GM23338 (cell line): Measurements from ENCODE around the gene SCN1B.

ENCODE experiments used
- POLR2AphosphoS5 ChIP-seq: IDR thresholded peaks from 2 replicates; pipeline ENCODE4 v1.6.1; 2016; ENCODE audit warnings: antibody characterized with exemption, low read depth
- TF ChIP-seq, protein P1 (sequence below), 2 experiments: fragments of 200-600 bp in 1 of 2; sonication (generic) in 1 of 2; conservative IDR thresholded peaks; 2 replicates each; pipeline versions ENCODE4 v1.5.1 to v1.6.1; 2016 to 2017; ENCODE audit warnings: antibody characterized with exemption in 2 of 2, low read depth in 2 of 2, mild to moderate bottlenecking in 2 of 2, moderate library complexity in 1 of 2
- TF ChIP-seq, protein P2 (sequence below): IDR thresholded peaks from one replicate; pipeline ENCODE4 v1.6.1; 2018; ENCODE audit warnings: antibody characterized with exemption; ENCODE audit not compliant: unreplicated experiment

DNA sequence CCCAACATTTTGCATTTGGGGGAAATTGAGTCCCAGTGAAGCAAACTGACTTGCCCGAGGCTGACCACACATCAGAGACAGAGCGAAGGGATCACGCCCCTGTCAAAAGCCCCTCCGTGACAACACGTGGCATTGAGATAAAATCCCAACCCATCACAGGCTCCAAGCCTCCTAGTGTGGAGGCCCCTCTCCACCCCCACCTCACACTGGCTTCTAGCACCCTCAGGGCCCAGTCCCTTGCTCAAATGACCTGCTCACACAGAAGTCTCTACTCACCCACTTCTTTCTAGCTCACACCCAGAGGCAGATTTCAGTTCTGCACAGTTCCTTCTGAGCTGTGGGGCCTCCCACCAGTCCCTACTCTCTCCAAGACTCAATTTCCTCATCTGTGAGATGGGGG is 21.5 kb downstream of the SCN1B start:
- TF ChIP-seq, protein P1, sequence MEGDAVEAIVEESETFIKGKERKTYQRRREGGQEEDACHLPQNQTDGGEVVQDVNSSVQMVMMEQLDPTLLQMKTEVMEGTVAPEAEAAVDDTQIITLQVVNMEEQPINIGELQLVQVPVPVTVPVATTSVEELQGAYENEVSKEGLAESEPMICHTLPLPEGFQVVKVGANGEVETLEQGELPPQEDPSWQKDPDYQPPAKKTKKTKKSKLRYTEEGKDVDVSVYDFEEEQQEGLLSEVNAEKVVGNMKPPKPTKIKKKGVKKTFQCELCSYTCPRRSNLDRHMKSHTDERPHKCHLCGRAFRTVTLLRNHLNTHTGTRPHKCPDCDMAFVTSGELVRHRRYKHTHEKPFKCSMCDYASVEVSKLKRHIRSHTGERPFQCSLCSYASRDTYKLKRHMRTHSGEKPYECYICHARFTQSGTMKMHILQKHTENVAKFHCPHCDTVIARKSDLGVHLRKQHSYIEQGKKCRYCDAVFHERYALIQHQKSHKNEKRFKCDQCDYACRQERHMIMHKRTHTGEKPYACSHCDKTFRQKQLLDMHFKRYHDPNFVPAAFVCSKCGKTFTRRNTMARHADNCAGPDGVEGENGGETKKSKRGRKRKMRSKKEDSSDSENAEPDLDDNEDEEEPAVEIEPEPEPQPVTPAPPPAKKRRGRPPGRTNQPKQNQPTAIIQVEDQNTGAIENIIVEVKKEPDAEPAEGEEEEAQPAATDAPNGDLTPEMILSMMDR (conservative IDR thresholded peaks at IDR 0.05; ENCODE audit: low read depth in 2 of 2) = no peak
- TF ChIP-seq, protein P2, sequence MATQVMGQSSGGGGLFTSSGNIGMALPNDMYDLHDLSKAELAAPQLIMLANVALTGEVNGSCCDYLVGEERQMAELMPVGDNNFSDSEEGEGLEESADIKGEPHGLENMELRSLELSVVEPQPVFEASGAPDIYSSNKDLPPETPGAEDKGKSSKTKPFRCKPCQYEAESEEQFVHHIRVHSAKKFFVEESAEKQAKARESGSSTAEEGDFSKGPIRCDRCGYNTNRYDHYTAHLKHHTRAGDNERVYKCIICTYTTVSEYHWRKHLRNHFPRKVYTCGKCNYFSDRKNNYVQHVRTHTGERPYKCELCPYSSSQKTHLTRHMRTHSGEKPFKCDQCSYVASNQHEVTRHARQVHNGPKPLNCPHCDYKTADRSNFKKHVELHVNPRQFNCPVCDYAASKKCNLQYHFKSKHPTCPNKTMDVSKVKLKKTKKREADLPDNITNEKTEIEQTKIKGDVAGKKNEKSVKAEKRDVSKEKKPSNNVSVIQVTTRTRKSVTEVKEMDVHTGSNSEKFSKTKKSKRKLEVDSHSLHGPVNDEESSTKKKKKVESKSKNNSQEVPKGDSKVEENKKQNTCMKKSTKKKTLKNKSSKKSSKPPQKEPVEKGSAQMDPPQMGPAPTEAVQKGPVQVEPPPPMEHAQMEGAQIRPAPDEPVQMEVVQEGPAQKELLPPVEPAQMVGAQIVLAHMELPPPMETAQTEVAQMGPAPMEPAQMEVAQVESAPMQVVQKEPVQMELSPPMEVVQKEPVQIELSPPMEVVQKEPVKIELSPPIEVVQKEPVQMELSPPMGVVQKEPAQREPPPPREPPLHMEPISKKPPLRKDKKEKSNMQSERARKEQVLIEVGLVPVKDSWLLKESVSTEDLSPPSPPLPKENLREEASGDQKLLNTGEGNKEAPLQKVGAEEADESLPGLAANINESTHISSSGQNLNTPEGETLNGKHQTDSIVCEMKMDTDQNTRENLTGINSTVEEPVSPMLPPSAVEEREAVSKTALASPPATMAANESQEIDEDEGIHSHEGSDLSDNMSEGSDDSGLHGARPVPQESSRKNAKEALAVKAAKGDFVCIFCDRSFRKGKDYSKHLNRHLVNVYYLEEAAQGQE = no peak
- TF ChIP-seq POLR2AphosphoS5 = no peak
